ENCODE data around the gene NRG2. TPM values are rescaled to one million over a fixed set of nuclear protein-coding genes. Genes with fewer than 3 reads are reported as not detected.

Gene NRG2
- total RNA-seq, 2 experiments from 2014 or later: not detected

- ChIA-PET CTCF (no interaction called here), POLR2A (no interaction called here)
- Mint-ChIP-seq H3K4me3 (no peak overlapping the region), H3K27me3 (peaks cover 33% of the 10 kb centered on the region), H3K36me3 (ENCODE audit: low read depth) (no peaks in the 10 kb centered on the region), H3K4me1 (no peaks in the 10 kb centered on the region), H3K9me3 (no peaks in the 10 kb centered on the region), H3K27ac (no peak overlapping the region)
- DNase-seq: no peak
These were observed 145.1 kb downstream of the NRG2 start for GRCh38 chr5:139897982-139898381.

DNA sequence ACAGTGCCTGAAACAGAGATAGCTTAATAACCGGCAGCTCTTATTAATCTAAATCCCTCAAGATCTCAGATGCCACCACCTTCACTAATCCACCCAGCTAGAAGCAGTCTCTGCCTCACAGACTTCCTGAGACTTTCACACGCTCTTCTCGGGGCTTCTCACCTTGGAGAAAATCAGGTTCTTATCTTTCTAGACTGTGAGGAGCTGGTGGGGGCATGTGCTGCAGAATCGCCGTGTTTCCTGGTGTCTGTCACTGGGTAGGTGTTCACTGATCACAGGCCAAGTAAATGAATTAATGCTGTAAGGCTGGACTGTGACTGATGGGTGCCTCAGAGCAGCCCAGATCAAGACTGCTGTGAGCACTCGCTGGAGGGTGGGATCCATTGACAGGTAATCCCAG, 145.8 kb downstream of the NRG2 start:
- CTCF ChIA-PET: no interaction called here
- Mint-ChIP-seq H3K36me3 (ENCODE audit: low read depth) (no peaks in the 10 kb centered on the region), H3K9me3 (no peaks in the 10 kb centered on the region), H3K27ac (no peak overlapping the region), H3K4me1 (no peaks in the 10 kb centered on the region), H3K27me3 (peaks cover 29% of the 10 kb centered on the region), H3K4me3 (no peak overlapping the region)
- POLR2A ChIA-PET: no interaction called here
- DNase-seq: no peak

DNA sequence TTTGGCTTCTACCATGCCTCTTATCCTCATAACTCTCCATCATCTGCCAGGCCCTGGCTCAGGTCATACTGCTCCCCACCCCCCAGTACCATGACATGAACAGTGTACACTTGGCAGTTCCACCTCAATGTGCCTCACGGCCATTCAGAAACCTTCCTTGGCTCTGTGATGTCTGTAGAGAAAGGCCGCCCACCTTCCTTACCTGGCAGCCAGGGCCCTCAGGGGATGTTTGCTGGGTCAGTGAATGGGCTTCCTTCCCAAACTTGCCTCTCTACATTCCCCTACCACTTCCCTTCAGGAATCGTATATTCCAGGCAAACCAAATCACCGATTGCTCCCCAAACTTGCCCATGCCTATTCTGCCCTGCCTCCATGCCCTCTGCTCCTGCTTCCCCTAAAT, 146.4 kb downstream of the NRG2 start:
- Mint-ChIP-seq H3K27ac (no peak overlapping the region), H3K27me3 (peaks cover 25% of the 10 kb centered on the region), H3K36me3 (ENCODE audit: low read depth) (no peaks in the 10 kb centered on the region), H3K4me3 (no peak overlapping the region), H3K9me3 (no peaks in the 10 kb centered on the region), H3K4me1 (no peaks in the 10 kb centered on the region)
- DNase-seq: no peak
- ChIA-PET CTCF (no interaction called here), POLR2A (no interaction called here)

DNA sequence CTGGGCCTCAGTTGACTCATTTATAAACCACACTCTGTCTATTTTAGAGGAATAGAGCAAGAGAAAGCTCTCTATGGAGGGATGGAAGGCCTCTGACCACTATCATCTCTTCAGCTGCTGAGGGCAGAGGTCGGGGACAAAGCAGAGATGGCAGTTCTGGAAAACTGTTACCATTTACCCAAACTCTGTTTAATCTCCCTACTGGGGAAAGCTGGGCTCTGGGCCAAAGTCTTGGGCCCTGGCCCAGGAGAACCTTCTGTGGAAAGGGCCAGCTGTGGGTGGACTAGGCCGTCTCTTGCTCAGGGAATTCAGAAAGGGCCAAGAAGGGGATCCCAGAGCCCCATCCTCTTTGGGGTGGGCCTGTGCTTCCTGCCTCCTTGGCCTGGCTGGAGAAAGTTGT, 147.5 kb downstream of the NRG2 start:
- Mint-ChIP-seq H3K27me3 (peaks cover 17% of the 10 kb centered on the region), H3K4me3 (no peak overlapping the region), H3K4me1 (no peaks in the 10 kb centered on the region), H3K9me3 (no peaks in the 10 kb centered on the region), H3K36me3 (ENCODE audit: low read depth) (no peaks in the 10 kb centered on the region), H3K27ac (no peak overlapping the region)
- CTCF ChIA-PET: no interaction called here
- POLR2A ChIA-PET: no interaction called here
- no peak for DNase-seq

- Mint-ChIP-seq H3K36me3 (ENCODE audit: low read depth) (no peaks in the 10 kb centered on the region), H3K27me3 (peaks cover 16% of the 10 kb centered on the region), H3K4me1 (no peaks in the 10 kb centered on the region), H3K27ac (no peak overlapping the region), H3K4me3 (no peak overlapping the region), H3K9me3 (no peaks in the 10 kb centered on the region)
- CTCF ChIA-PET: no interaction called here
- POLR2A ChIA-PET: no interaction called here
- no peak for DNase-seq
These were observed 148.1 kb downstream of the NRG2 start for GRCh38 chr5:139895046-139895445.

DNA sequence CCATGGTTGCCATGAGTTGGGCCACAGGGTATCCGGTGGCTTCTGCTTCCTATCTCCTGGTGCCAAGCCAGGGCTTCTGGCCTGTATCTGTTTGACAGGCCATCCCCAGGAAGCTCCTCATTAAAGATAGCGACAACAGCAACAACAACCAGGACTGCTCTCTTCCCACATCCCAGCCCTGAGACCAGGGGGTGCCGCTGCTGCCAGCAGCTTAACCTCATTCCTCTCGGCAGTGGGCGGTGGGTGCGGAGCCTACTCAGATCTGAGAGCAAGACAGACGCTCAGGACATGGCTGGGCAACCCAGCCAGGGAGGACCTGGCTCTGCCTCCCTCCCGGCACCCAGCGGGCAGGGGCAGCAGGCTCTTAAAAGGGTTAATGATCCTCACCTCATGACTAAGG, 149.2 kb downstream of the NRG2 start:
- no peak overlapping the region for H3K27ac Mint-ChIP-seq
- ChIA-PET CTCF (no interaction called here), POLR2A (no interaction called here)
- DNase-seq: no peak
- no peaks in the 10 kb centered on the region for H3K9me3 Mint-ChIP-seq
- no peak overlapping the region for H3K4me3 Mint-ChIP-seq
- H3K27me3 Mint-ChIP-seq: peaks cover 18% of the 10 kb centered on the region
- no peaks in the 10 kb centered on the region for H3K36me3 Mint-ChIP-seq (ENCODE audit: low read depth)
- peaks cover 4% of the 10 kb centered on the region for H3K4me1 Mint-ChIP-seq

- Mint-ChIP-seq H3K4me1 (peaks cover 5% of the 10 kb centered on the region), H3K36me3 (ENCODE audit: low read depth) (no peaks in the 10 kb centered on the region), H3K27me3 (peaks cover 21% of the 10 kb centered on the region), H3K27ac (no peak overlapping the region), H3K4me3 (no peak overlapping the region), H3K9me3 (no peaks in the 10 kb centered on the region)
- POLR2A ChIA-PET: no interaction called here
- CTCF ChIA-PET: interaction anchor here (0.8 kb wide), 1 partner anchor 124 kb away, joined by 3 read pairs; no protein-coding TSS in a partner anchor
- DNase-seq: no peak
These were observed 153.7 kb downstream of the NRG2 start for GRCh38 chr5:139889410-139889809.

- no peak overlapping the region for H3K27ac Mint-ChIP-seq
- no peak for DNase-seq
- H3K4me3 Mint-ChIP-seq: no peak overlapping the region
- H3K4me1 Mint-ChIP-seq: peaks cover 5% of the 10 kb centered on the region
- CTCF ChIA-PET: interaction anchor here (2.1 kb wide), 1 partner anchor 81 kb away, joined by 6 read pairs; no protein-coding TSS in a partner anchor
- POLR2A ChIA-PET: no interaction called here
- H3K9me3 Mint-ChIP-seq: no peaks in the 10 kb centered on the region
- H3K27me3 Mint-ChIP-seq: peaks cover 21% of the 10 kb centered on the region
- no peaks in the 10 kb centered on the region for H3K36me3 Mint-ChIP-seq (ENCODE audit: low read depth)
These were observed 154.7 kb downstream of the NRG2 start for GRCh38 chr5:139888370-139888769.

- no peaks in the 10 kb centered on the region for H3K9me3 Mint-ChIP-seq
- no peak overlapping the region for H3K4me3 Mint-ChIP-seq
- H3K27me3 Mint-ChIP-seq: peaks cover 13% of the 10 kb centered on the region
- H3K27ac Mint-ChIP-seq: no peak overlapping the region
- POLR2A ChIA-PET: no interaction called here
- H3K36me3 Mint-ChIP-seq (ENCODE audit: low read depth): no peaks in the 10 kb centered on the region
- DNase-seq: no peak
- CTCF ChIA-PET: interaction anchor here (1.8 kb wide), 1 partner anchor 83 kb away, joined by 5 read pairs; no protein-coding TSS in a partner anchor
- H3K4me1 Mint-ChIP-seq: peaks cover 5% of the 10 kb centered on the region
These were observed 156.9 kb downstream of the NRG2 start for GRCh38 chr5:139886213-139886612.

GRCh38 chr5:139885857-139886208, 157.3 kb downstream of the NRG2 start:
- POLR2A ChIA-PET: no interaction called here
- no peak for DNase-seq
- H3K4me1 Mint-ChIP-seq: peaks cover 5% of the 10 kb centered on the region
- no peak overlapping the region for H3K4me3 Mint-ChIP-seq
- CTCF ChIA-PET: interaction anchor here (1.8 kb wide), 1 partner anchor 83 kb away, joined by 5 read pairs; no protein-coding TSS in a partner anchor
- H3K9me3 Mint-ChIP-seq: no peaks in the 10 kb centered on the region
- H3K27me3 Mint-ChIP-seq: peaks cover 13% of the 10 kb centered on the region
- no peaks in the 10 kb centered on the region for H3K36me3 Mint-ChIP-seq (ENCODE audit: low read depth)
- no peak overlapping the region for H3K27ac Mint-ChIP-seq

- POLR2A ChIA-PET: no interaction called here
- peaks cover 5% of the 10 kb centered on the region for H3K4me1 Mint-ChIP-seq
These were observed 157.8 kb downstream of the NRG2 start for GRCh38 chr5:139885172-139885856.

GRCh38 chr5:139884734-139885133, 158.4 kb downstream of the NRG2 start:
- Mint-ChIP-seq H3K27ac (no peak overlapping the region), H3K27me3 (peaks cover 9% of the 10 kb centered on the region), H3K9me3 (no peaks in the 10 kb centered on the region), H3K36me3 (ENCODE audit: low read depth) (no peaks in the 10 kb centered on the region), H3K4me1 (peaks cover 5% of the 10 kb centered on the region), H3K4me3 (no peak overlapping the region)
- POLR2A ChIA-PET: no interaction called here
- no peak for DNase-seq
- CTCF ChIA-PET: interaction anchor here (1.8 kb wide), 1 partner anchor 84 kb away, joined by 5 read pairs; no protein-coding TSS in a partner anchor

More at GRCh38 chr5:139885172-139885856, 157.8 kb downstream of the NRG2 start:
- H3K36me3 Mint-ChIP-seq (ENCODE audit: low read depth): no peaks in the 10 kb centered on the region
- no peaks in the 10 kb centered on the region for H3K9me3 Mint-ChIP-seq
- CTCF ChIA-PET: interaction anchor here (1.8 kb wide), 1 partner anchor 84 kb away, joined by 5 read pairs; no protein-coding TSS in a partner anchor
- peaks cover 13% of the 10 kb centered on the region for H3K27me3 Mint-ChIP-seq
- no peak for DNase-seq
- H3K4me3 Mint-ChIP-seq: no peak overlapping the region
- H3K27ac Mint-ChIP-seq: no peak overlapping the region

- ChIA-PET CTCF (no interaction called here), POLR2A (no interaction called here)
- Mint-ChIP-seq H3K27me3 (peaks cover 5% of the 10 kb centered on the region), H3K36me3 (ENCODE audit: low read depth) (no peaks in the 10 kb centered on the region), H3K4me1 (peaks cover 2% of the 10 kb centered on the region), H3K27ac (no peak overlapping the region), H3K4me3 (no peak overlapping the region), H3K9me3 (no peaks in the 10 kb centered on the region)
- DNase-seq: no peak
These were observed 159.0 kb downstream of the NRG2 start for GRCh38 chr5:139884144-139884543.

DNA sequence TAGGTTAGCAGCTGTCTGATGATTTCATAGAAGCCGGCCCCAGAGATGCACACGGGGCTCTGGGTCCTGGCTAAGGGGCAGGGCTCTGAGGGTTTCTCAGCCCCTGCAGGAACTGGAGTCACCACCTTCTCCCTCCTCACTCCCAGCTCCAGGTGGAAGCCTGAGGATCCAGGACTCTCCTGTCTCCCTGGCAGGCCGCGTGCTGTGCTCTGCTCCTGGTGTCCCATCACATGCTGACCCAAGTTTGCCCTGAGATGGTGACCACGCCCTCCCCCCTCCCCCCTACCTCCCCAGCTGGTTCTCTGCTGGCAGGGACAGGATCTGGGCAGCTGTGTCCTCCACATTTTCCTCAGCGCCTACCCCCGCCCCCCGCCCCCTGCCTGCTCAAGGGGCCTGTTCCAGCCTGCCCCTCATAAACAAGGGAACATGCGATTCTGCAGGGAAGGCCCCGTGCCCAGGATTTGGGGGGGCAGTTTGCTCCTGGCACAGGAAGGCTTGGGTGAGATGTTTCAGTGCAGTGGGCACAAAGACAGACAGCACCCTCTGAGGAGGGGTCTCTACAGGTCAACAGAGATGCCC, 160.0 kb downstream of the NRG2 start:
- Mint-ChIP-seq H3K9me3 (no peaks in the 10 kb centered on the region), H3K4me1 (no peaks in the 10 kb centered on the region), H3K4me3 (no peak overlapping the region), H3K36me3 (ENCODE audit: low read depth) (no peaks in the 10 kb centered on the region), H3K27me3 (peaks cover 5% of the 10 kb centered on the region), H3K27ac (no peak overlapping the region)
- DNase-seq: no peak
- ChIA-PET CTCF (no interaction called here), POLR2A (no interaction called here)

Data from activated CD4-positive, alpha-beta memory T cell treated with anti-CD3 and anti-CD28 coated beads, Interleukin-2, amount 10 ng/mL, durations not matched to agents 7 days and 5 days (primary cell).